Stimulated activated naive CD8-positive, alpha-beta T cell treated with anti-CD3 and anti-CD28 coated beads, Interleukin-15, amount 100 ng/mL, for 72 hours (primary cell): Measurements from ENCODE around the gene KRT79.

Experiments
- ATAC-seq: fragments of 150-1000 bp; cut with Tn5 transposase; 2 replicates; pipeline ENCODE4 v1.10.0; 2021; ENCODE audit warnings: mild to moderate bottlenecking, moderate library complexity
- DNase-seq, 2 donors: peaks; one replicate each; pipeline ENCODE4 v3.0.0; 2021 to 2022
- H3K27ac Mint-ChIP-seq, 2 donors: one replicate each; pipeline ENCODE4 v1.8.0; 2022; ENCODE audit warnings: mild to moderate bottlenecking in 2 of 2, mixed read lengths in 2 of 2, moderate library complexity in 2 of 2
- H3K27me3 Mint-ChIP-seq: one replicate; pipeline ENCODE4 v1.8.0; 2022; ENCODE audit warnings: mixed read lengths
- H3K4me1 Mint-ChIP-seq: one replicate; pipeline ENCODE4 v1.8.0; 2022; ENCODE audit warnings: mild to moderate bottlenecking, mixed read lengths
- H3K4me3 Mint-ChIP-seq, 2 donors: one replicate each; pipeline ENCODE4 v1.8.0; 2022; ENCODE audit warnings: mild to moderate bottlenecking in 2 of 2, mixed read lengths in 2 of 2, moderate library complexity in 1 of 2
- H3K9me3 Mint-ChIP-seq, 2 donors: one replicate each; pipeline ENCODE4 v1.8.0; 2022; ENCODE audit warnings: mixed read lengths in 2 of 2

KRT79 gene

GRCh38 chr12:52829986-52830770, 3.9 kb downstream of the KRT79 start:
- no peak overlapping the region for H3K4me3 Mint-ChIP-seq
- H3K9me3 Mint-ChIP-seq = no peaks in the 10 kb centered on the region
- ATAC-seq = no peak
- H3K27ac Mint-ChIP-seq = no peak overlapping the region
- DNase-seq = no peak
- peaks cover 28% of the 10 kb centered on the region for H3K4me1 Mint-ChIP-seq
- H3K27me3 Mint-ChIP-seq = no peaks in the 10 kb centered on the region

GRCh38 chr12:52828591-52829021, 5.5 kb downstream of the KRT79 start:
- H3K27ac Mint-ChIP-seq = no peak overlapping the region
- DNase-seq = no peak
- H3K9me3 Mint-ChIP-seq = no peaks in the 10 kb centered on the region
- no peaks in the 10 kb centered on the region for H3K27me3 Mint-ChIP-seq
- no peak overlapping the region for H3K4me3 Mint-ChIP-seq
- peaks cover 20% of the 10 kb centered on the region for H3K4me1 Mint-ChIP-seq
- ATAC-seq = no peak

GRCh38 chr12:52828156-52828555, 6.0 kb downstream of the KRT79 start:
- Mint-ChIP-seq H3K9me3 (no peaks in the 10 kb centered on the region), H3K4me3 (no peak overlapping the region), H3K27me3 (no peaks in the 10 kb centered on the region), H3K4me1 (peaks cover 20% of the 10 kb centered on the region), H3K27ac (no peak overlapping the region)
- ATAC-seq = no peak
- DNase-seq = no peak

- Mint-ChIP-seq H3K27ac (no peak overlapping the region), H3K4me3 (no peak overlapping the region), H3K4me1 (peaks cover 24% of the 10 kb centered on the region), H3K9me3 (no peaks in the 10 kb centered on the region), H3K27me3 (no peaks in the 10 kb centered on the region)
- DNase-seq (no peak), ATAC-seq (no peak)
Observed at GRCh38 chr12:52827499-52828090, 6.5 kb downstream of the KRT79 start.

- no peaks in the 10 kb centered on the region for H3K9me3 Mint-ChIP-seq
- peaks cover 27% of the 10 kb centered on the region for H3K4me1 Mint-ChIP-seq
- H3K27ac Mint-ChIP-seq = no peak overlapping the region
- no peaks in the 10 kb centered on the region for H3K27me3 Mint-ChIP-seq
- ATAC-seq = no peak
- DNase-seq = no peak
- no peak overlapping the region for H3K4me3 Mint-ChIP-seq
Observed at GRCh38 chr12:52826611-52827498, 7.3 kb downstream of the KRT79 start.

GRCh38 chr12:52825961-52826360, 8.2 kb downstream of the KRT79 start:
- Mint-ChIP-seq H3K4me3 (no peak overlapping the region), H3K4me1 (peaks cover 27% of the 10 kb centered on the region), H3K27ac (peak overlapping the region in 1 of 2 donors; percentile 42), H3K27me3 (no peaks in the 10 kb centered on the region), H3K9me3 (no peaks in the 10 kb centered on the region)
- ATAC-seq (no peak), DNase-seq (no peak)

GRCh38 chr12:52824741-52825410, 9.2 kb downstream of the KRT79 start:
- Mint-ChIP-seq H3K4me1 (peaks cover 27% of the 10 kb centered on the region), H3K27ac (no peak overlapping the region), H3K4me3 (no peak overlapping the region), H3K27me3 (no peaks in the 10 kb centered on the region), H3K9me3 (no peaks in the 10 kb centered on the region)
- ATAC-seq (no peak), DNase-seq (no peak)

- H3K4me3 Mint-ChIP-seq = no peak overlapping the region
- no peak for DNase-seq
- H3K9me3 Mint-ChIP-seq = no peaks in the 10 kb centered on the region
- no peak for ATAC-seq
- no peak overlapping the region for H3K27ac Mint-ChIP-seq
- peaks cover 22% of the 10 kb centered on the region for H3K4me1 Mint-ChIP-seq
- H3K27me3 Mint-ChIP-seq = no peaks in the 10 kb centered on the region
Observed at GRCh38 chr12:52823761-52824450, 10.2 kb downstream of the KRT79 start.

- H3K27me3 Mint-ChIP-seq = no peaks in the 10 kb centered on the region
- no peak for ATAC-seq
- no peak overlapping the region for H3K4me3 Mint-ChIP-seq
- H3K9me3 Mint-ChIP-seq = no peaks in the 10 kb centered on the region
- no peak for DNase-seq
- no peak overlapping the region for H3K27ac Mint-ChIP-seq
- H3K4me1 Mint-ChIP-seq = peaks cover 20% of the 10 kb centered on the region
Observed at GRCh38 chr12:52822771-52823510, 11.2 kb downstream of the KRT79 start.

- no peak for ATAC-seq
- no peaks in the 10 kb centered on the region for H3K27me3 Mint-ChIP-seq
- H3K27ac Mint-ChIP-seq = peak overlapping the region in 1 of 2 donors; percentile 68
Observed at GRCh38 chr12:52821826-52822660, 12.1 kb downstream of the KRT79 start.

GRCh38 chr12:52821071-52821730, 12.9 kb downstream of the KRT79 start:
- Mint-ChIP-seq H3K27me3 (no peaks in the 10 kb centered on the region), H3K4me3 (no peak overlapping the region), H3K27ac (peak overlapping the region in 1 of 2 donors; percentile 17), H3K4me1 (peaks cover 24% of the 10 kb centered on the region), H3K9me3 (no peaks in the 10 kb centered on the region)
- ATAC-seq = no peak
- no peak for DNase-seq

More at GRCh38 chr12:52821826-52822660, 12.1 kb downstream of the KRT79 start:
- Mint-ChIP-seq H3K4me1 (peaks cover 24% of the 10 kb centered on the region), H3K4me3 (no peak overlapping the region), H3K9me3 (no peaks in the 10 kb centered on the region)
- no peak for DNase-seq

GRCh38 chr12:52820521-52820920, 13.6 kb downstream of the KRT79 start:
- H3K27me3 Mint-ChIP-seq = no peaks in the 10 kb centered on the region
- no peaks in the 10 kb centered on the region for H3K9me3 Mint-ChIP-seq
- H3K27ac Mint-ChIP-seq = peak overlapping the region in 1 of 2 donors; percentile 52
- H3K4me1 Mint-ChIP-seq = peaks cover 24% of the 10 kb centered on the region
- no peak overlapping the region for H3K4me3 Mint-ChIP-seq
- no peak for DNase-seq
- ATAC-seq = no peak
